Measurements from ENCODE around the gene HSPH1.

Gene HSPH1

GRCh38 chr13:31096654-31097302, 64.9 kb downstream of the HSPH1 start:
- DNase-seq (ENCODE audit: low spot score) = no peak

- DNase-seq (ENCODE audit: low spot score) = no peak
These were observed 67.2 kb downstream of the HSPH1 start for GRCh38 chr13:31094331-31095015.

GRCh38 chr13:31093145-31093885, 68.4 kb downstream of the HSPH1 start:
- no peak for DNase-seq (ENCODE audit: low spot score)

GRCh38 chr13:31092646-31093045, 69.1 kb downstream of the HSPH1 start:
- DNase-seq (ENCODE audit: low spot score) = no peak

- DNase-seq (ENCODE audit: low spot score) = no peak
These were observed 70.6 kb downstream of the HSPH1 start for GRCh38 chr13:31090961-31091624.

GRCh38 chr13:31090096-31090495, 71.6 kb downstream of the HSPH1 start:
- no peak for DNase-seq (ENCODE audit: low spot score)

- DNase-seq (ENCODE audit: low spot score) = no peak
These were observed 72.1 kb downstream of the HSPH1 start for GRCh38 chr13:31089649-31090048.

GRCh38 chr13:31088826-31089420, 72.8 kb downstream of the HSPH1 start:
- DNase-seq (ENCODE audit: low spot score) = no peak
